Head of caudate nucleus (tissue), 42 donors: ENCODE data around the gene TRIM59.

Source experiments
- DNase-seq, 42 donors: peaks; one replicate each; pipeline versions ENCODE4 v3.0.0 to v3.0.0-alpha.2; 2020 to 2021; ENCODE audit warnings: mixed read lengths in 7 of 42
- intact Hi-C: fragments of 100-400 bp; cut with DNase I; formaldehyde crosslinking; loops from one replicate; pipeline ENCODE4 v1.15.0; 2022

TRIM59 gene

GRCh38 chr3:160390565-160391138 is 58.9 kb downstream of the TRIM59 start:
- intact Hi-C loops: loop anchor here (10.0 kb wide), 1 partner anchor 174 kb away; the partner anchor contains the start of gene KPNA4
- DNase-seq: no peak
